ENCODE data around the gene MOB3B. TPM values are rescaled to one million over a fixed set of nuclear protein-coding genes. Genes with fewer than 3 reads are reported as not detected.

MOB3B gene
- total RNA-seq, 1 donor from 2014 or later, result 1.4 TPM

- H3K27me3 ChIP-seq (ENCODE audit: control insufficient read depth, insufficient read depth, low read length), result no peaks in the 10 kb centered on the region
- TF ChIP-seq CTCF (IDR thresholded peaks at IDR 0.05; ENCODE audit: insufficient read depth, low read length, poor library complexity, severe bottlenecking), result no peak
- DNase-seq (ENCODE audit: low read depth), result no peak
- H3K4me3 ChIP-seq (ENCODE audit: low read depth, low read length), result no peak overlapping the region
- no peaks in the 10 kb centered on the region for H3K36me3 ChIP-seq (ENCODE audit: control insufficient read depth, insufficient read depth, low read length)
Observed at GRCh38 chr9:27382975-27383374, 146.6 kb downstream of the MOB3B start.

GRCh38 chr9:27382308-27382707 lies 147.3 kb downstream of the MOB3B start:
- Histone ChIP-seq H3K4me3 (ENCODE audit: low read depth, low read length) (no peak overlapping the region), H3K27me3 (ENCODE audit: control insufficient read depth, insufficient read depth, low read length) (no peaks in the 10 kb centered on the region), H3K36me3 (ENCODE audit: control insufficient read depth, insufficient read depth, low read length) (no peaks in the 10 kb centered on the region)
- TF ChIP-seq CTCF (IDR thresholded peaks at IDR 0.05; ENCODE audit: insufficient read depth, low read length, poor library complexity, severe bottlenecking), result no peak
- no peak for DNase-seq (ENCODE audit: low read depth)

GRCh38 chr9:27379311-27380251 lies 150.0 kb downstream of the MOB3B start:
- Histone ChIP-seq H3K36me3 (ENCODE audit: control insufficient read depth, insufficient read depth, low read length) (no peaks in the 10 kb centered on the region), H3K27me3 (ENCODE audit: control insufficient read depth, insufficient read depth, low read length) (no peaks in the 10 kb centered on the region), H3K4me3 (ENCODE audit: low read depth, low read length) (no peak overlapping the region)
- DNase-seq (ENCODE audit: low read depth), result no peak
- no peak for TF ChIP-seq CTCF (IDR thresholded peaks at IDR 0.05; ENCODE audit: insufficient read depth, low read length, poor library complexity, severe bottlenecking)

DNA sequence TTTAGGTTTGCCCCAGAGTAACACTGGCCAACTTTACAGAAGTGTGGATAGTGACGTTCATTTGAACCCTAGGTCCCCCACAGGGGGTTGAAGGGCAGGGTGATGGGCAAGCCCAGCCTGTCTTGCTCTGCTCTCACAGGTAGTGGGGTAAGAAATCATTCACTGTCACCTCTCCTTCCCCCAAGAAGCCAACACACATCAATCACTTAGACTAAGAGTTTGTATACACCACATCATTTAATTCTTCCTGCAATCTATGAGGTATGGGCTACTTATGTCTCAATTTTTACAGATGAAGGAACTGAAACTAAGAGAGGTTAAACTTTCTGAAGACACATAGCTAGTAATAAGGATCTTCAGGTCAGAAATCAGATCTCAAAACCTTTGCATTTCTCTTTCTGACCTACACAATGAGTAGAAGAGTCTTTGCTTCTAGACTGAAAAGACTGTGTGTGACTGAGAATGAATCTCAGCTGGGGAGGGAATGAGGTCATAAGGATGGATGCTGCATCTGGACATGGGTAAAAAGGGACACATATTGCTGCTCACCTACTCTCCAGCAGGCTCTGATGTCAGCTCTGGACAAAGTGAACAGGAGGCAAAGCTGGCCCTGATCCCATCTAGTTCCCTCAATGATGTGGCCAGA lies 151.7 kb downstream of the MOB3B start:
- no peak overlapping the region for H3K4me3 ChIP-seq (ENCODE audit: low read depth, low read length)
- TF ChIP-seq CTCF (IDR thresholded peaks at IDR 0.05; ENCODE audit: insufficient read depth, low read length, poor library complexity, severe bottlenecking), result no peak
- no peaks in the 10 kb centered on the region for H3K27me3 ChIP-seq (ENCODE audit: control insufficient read depth, insufficient read depth, low read length)
- DNase-seq (ENCODE audit: low read depth), result no peak
- no peaks in the 10 kb centered on the region for H3K36me3 ChIP-seq (ENCODE audit: control insufficient read depth, insufficient read depth, low read length)

DNA sequence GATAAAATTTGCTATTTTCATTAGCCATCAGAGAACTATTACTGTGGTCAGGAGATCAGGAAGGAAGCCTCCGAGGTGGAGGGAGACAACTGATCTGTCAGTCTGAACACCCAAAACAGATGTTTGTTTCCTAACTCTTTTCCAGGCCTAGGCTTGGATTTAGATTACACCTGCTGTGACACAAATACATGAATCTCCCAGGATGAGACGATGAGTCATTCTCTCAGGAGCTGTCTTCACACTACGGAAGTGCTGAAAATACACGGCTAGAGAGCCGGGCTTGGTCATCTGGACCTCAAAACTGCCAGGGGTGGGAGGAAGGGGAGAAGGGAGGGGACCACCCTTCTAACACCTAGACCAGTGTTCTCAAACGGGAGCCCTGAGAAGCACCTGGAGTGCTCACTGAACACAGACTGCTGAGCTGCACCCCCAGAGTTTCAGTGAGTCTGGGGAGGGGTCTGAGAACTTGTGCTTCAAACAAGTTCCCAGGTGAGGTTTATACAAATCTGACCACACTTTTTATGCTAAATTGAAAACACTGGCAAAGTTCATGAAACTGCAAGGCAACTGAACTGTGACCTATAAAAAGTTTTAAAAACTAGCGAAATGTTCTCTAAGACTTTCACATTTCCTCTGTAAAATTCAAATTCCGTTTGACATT lies 152.3 kb downstream of the MOB3B start:
- Histone ChIP-seq H3K4me3 (ENCODE audit: low read depth, low read length) (no peak overlapping the region), H3K27me3 (ENCODE audit: control insufficient read depth, insufficient read depth, low read length) (no peaks in the 10 kb centered on the region), H3K36me3 (ENCODE audit: control insufficient read depth, insufficient read depth, low read length) (no peaks in the 10 kb centered on the region)
- no peak for TF ChIP-seq CTCF (IDR thresholded peaks at IDR 0.05; ENCODE audit: insufficient read depth, low read length, poor library complexity, severe bottlenecking)
- no peak for DNase-seq (ENCODE audit: low read depth)

All from kidney epithelial cell (primary cell).